Osteocyte (in vitro differentiated cells): ENCODE data around the gene RPL38. TPM values are rescaled to one million over a fixed set of nuclear protein-coding genes. Genes with fewer than 3 reads are reported as not detected.

Experiments used
- DNase-seq: peaks from one replicate; pipeline ENCODE4 v3.0.0; 2021; ENCODE audit warnings: mixed read lengths; ENCODE audit not compliant: unreplicated experiment; ENCODE audit errors: extremely low spot score
- H3K27ac Mint-ChIP-seq: one replicate; pipeline ENCODE4 v1.8.0; 2021; ENCODE audit warnings: mild to moderate bottlenecking, mixed read lengths; ENCODE audit not compliant: unreplicated experiment
- H3K27me3 Mint-ChIP-seq: one replicate; pipeline ENCODE4 v1.8.0; 2021; ENCODE audit warnings: mixed read lengths; ENCODE audit not compliant: unreplicated experiment
- H3K36me3 Mint-ChIP-seq: one replicate; pipeline ENCODE4 v1.8.0; 2021; ENCODE audit warnings: mixed read lengths; ENCODE audit not compliant: unreplicated experiment
- H3K4me1 Mint-ChIP-seq: one replicate; pipeline ENCODE4 v1.8.0; 2021; ENCODE audit warnings: mixed read lengths; ENCODE audit not compliant: unreplicated experiment
- H3K4me3 Mint-ChIP-seq: one replicate; pipeline ENCODE4 v1.8.0; 2021; ENCODE audit warnings: mild to moderate bottlenecking, moderate library complexity, mixed read lengths; ENCODE audit not compliant: unreplicated experiment
- H3K9me3 Mint-ChIP-seq: one replicate; pipeline ENCODE4 v1.8.0; 2021; ENCODE audit warnings: mixed read lengths; ENCODE audit not compliant: unreplicated experiment
- total RNA-seq: library from RNA; stranded (reverse); gene quantifications from 2 replicates; pipeline ENCODE4 v1.2.1, GENCODE V29; 2021
- TF ChIP-seq, protein P1 (sequence below): fragments of 200-600 bp; sonication (generic); IDR thresholded peaks from 2 replicates; pipeline ENCODE4 v1.5.0; 2021; ENCODE audit warnings: antibody characterized with exemption, mild to moderate bottlenecking, moderate library complexity

RPL38 gene
- total RNA-seq, 1 donor from 2014 or later = 755 TPM

DNA sequence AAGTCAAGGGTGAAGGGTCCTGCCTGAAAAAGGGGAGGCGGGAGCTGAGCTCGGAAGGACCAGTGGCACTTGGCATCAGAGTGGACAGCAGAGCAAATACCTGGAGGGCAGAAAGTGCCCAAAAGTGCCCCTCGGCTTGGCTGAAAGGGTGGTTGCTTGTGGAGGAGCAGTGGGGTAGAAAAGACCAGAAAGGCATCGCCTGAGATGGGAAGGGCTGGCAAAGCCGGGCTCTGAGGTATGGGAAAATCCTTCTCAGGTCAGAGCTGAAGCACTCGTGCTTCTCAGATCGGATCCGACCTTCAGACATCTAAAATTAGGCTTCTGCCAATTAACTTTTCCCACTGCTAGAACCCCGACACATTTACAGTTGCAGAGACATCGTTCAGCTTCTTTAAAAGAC lies 1.5 kb upstream of the RPL38 start:
- no peak overlapping the region for H3K4me3 Mint-ChIP-seq

DNA sequence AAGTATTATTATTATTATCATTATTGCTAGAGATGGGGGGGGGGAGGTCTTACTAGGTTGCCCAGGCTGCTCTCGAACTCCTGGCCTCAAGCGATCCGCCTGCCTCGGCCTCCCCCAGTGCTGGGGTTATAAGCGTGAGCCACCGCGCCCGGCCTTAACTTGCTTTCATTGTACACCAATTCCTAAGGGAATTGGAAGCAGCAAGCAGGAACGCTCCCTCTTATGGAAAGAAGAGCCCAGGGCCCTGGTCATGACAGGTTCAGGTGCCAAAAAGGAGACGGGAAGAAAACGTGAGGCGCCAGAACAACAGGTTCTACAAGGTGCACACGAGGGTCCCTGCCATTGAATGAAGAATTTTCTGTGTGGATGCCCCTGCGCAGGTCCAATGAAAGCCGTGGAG lies 540 bp upstream of the RPL38 start:
- Mint-ChIP-seq H3K4me1 (peaks cover 27% of the 10 kb centered on the region), H3K27ac (no peak overlapping the region), H3K4me3 (peak overlapping the region; percentile 98), H3K9me3 (no peaks in the 10 kb centered on the region), H3K36me3 (peaks cover 13% of the 10 kb centered on the region), H3K27me3 (peaks cover 12% of the 10 kb centered on the region)
- DNase-seq = no peak
- TF ChIP-seq, protein P1, sequence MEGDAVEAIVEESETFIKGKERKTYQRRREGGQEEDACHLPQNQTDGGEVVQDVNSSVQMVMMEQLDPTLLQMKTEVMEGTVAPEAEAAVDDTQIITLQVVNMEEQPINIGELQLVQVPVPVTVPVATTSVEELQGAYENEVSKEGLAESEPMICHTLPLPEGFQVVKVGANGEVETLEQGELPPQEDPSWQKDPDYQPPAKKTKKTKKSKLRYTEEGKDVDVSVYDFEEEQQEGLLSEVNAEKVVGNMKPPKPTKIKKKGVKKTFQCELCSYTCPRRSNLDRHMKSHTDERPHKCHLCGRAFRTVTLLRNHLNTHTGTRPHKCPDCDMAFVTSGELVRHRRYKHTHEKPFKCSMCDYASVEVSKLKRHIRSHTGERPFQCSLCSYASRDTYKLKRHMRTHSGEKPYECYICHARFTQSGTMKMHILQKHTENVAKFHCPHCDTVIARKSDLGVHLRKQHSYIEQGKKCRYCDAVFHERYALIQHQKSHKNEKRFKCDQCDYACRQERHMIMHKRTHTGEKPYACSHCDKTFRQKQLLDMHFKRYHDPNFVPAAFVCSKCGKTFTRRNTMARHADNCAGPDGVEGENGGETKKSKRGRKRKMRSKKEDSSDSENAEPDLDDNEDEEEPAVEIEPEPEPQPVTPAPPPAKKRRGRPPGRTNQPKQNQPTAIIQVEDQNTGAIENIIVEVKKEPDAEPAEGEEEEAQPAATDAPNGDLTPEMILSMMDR = no peak

More for the DNA sequence above, 1.5 kb upstream of the RPL38 start:
- no peak overlapping the region for H3K27ac Mint-ChIP-seq
- H3K9me3 Mint-ChIP-seq = no peaks in the 10 kb centered on the region
- peaks cover 13% of the 10 kb centered on the region for H3K36me3 Mint-ChIP-seq
- no peak for DNase-seq
- TF ChIP-seq, protein P1 = no peak
- peaks cover 26% of the 10 kb centered on the region for H3K4me1 Mint-ChIP-seq
- H3K27me3 Mint-ChIP-seq = peaks cover 16% of the 10 kb centered on the region

DNA sequence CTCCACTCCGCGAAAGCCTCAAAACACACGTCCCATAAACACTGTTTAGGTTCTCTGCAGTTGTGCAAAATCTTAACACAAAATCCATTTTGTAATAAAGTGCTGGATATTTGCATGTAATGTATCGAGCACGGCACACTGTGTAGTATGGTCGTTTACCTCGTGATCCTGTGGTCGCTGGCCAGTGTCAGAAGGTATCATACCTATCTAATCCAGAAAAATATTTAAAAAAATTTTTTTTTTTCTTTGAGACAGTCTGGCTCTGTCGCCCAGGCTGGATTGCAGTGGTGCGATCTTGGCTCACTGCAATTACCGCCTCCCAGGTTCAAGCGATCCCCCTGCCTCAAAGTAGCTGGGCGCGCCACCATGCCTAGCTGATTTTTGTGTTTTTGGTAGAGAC lies 996 bp downstream of the RPL38 start:
- Mint-ChIP-seq H3K9me3 (no peaks in the 10 kb centered on the region), H3K27me3 (peaks cover 11% of the 10 kb centered on the region), H3K27ac (peak overlapping the region; percentile 95), H3K4me3 (peak overlapping the region; percentile 98), H3K36me3 (peaks cover 27% of the 10 kb centered on the region), H3K4me1 (peaks cover 28% of the 10 kb centered on the region)
- DNase-seq = no peak
- TF ChIP-seq, protein P1 = no peak

DNA sequence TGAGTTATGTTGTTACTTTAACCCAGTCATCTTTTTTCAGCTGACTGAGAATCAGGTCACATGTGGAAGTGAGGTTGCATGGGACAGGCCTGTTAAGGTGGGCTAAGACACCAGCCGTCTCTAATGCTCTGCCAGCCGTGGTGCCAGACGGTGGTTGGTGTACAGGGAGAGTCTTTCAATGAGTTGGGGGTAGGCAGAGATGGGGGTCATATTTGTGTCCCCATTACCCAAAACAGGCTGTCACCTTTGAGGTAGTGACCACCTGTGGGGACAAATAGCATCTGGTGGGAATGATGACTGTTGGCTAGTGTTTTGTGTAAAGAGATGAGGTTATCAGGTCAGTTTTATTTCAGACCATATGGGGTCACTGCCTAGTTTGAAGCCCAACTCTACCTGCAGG lies 1.8 kb downstream of the RPL38 start:
- Mint-ChIP-seq H3K9me3 (no peaks in the 10 kb centered on the region), H3K36me3 (peaks cover 34% of the 10 kb centered on the region), H3K27ac (peak overlapping the region; percentile 34), H3K27me3 (peaks cover 7% of the 10 kb centered on the region), H3K4me1 (peaks cover 25% of the 10 kb centered on the region), H3K4me3 (peak overlapping the region; percentile 98)
- TF ChIP-seq, protein P1 = no peak
- no peak for DNase-seq

DNA sequence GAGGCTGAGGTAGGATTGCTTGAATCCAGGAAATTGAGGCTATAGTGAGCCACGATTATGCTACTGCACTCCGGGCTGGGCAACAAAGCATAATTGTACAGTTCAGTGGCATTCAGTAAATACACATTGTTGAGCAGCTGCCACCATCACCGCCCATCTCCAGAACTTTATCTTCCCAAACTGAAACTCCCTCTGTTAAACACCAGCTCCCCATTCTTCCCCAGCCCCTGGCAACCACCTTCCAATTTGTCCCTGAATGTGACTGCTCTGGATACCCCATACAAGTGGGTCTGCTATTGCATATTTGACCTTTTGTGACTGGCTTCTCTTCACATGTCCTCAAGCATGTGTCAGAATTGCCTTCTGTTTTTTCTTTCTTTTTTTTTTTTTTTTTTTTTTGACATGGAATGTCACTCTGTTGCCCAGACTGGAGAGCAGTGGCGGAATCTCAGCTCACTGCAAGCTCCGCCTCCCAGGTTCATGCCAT lies 2.9 kb downstream of the RPL38 start:
- H3K9me3 Mint-ChIP-seq = no peaks in the 10 kb centered on the region
- TF ChIP-seq, protein P1 = no peak
- H3K27ac Mint-ChIP-seq = peak overlapping the region; percentile 20
- no peak for DNase-seq
- H3K4me3 Mint-ChIP-seq = peak overlapping the region; percentile 35
- peaks cover 3% of the 10 kb centered on the region for H3K27me3 Mint-ChIP-seq
- H3K4me1 Mint-ChIP-seq = peaks cover 31% of the 10 kb centered on the region
- peaks cover 39% of the 10 kb centered on the region for H3K36me3 Mint-ChIP-seq
